ENCODE measurements around the gene RCOR2. TPM values are rescaled to one million over a fixed set of nuclear protein-coding genes. Genes with fewer than 3 reads are reported as not detected.

RCOR2 gene
- total and polyA plus RNA-seq, 2 of the 13 experiments (the other 11 are each of a cell fraction or from before 2014, with no cell fraction given): 8.3 to 8.5 TPM

DNA sequence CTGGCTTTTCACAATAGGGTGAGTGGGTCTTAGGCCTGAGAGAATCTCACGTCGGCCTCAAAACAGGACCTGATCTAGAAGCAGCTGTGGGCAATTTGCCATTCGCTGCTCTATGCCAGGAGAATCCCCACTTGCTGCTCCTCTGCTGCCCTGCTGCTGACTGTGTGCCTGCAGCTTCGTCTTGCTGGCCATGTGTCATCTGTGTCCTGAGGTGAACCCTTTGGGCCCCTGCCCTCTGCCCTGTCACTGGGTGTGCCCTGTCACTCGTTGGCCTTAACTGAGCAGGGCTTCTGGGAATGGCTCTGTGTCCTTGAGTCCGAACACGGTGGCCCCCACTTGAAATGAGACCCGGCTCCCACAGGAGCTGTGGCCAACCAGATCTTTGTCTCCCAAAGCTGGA lies 28.0 kb upstream of the RCOR2 start (continued):
- TF ChIP-seq SP4 (CRISPR knock-in tag; IDR thresholded peaks at IDR 0.05): no peak
- no peak for TF ChIP-seq SMARCE1 (IDR thresholded peaks at IDR 0.05; ENCODE audit: borderline replicate concordance)
- no peak for TF ChIP-seq SOX6 (IDR thresholded peaks at IDR 0.05)
- no peak; the same call in 1 of the 2 replicates for TF ChIP-seq SOX6 (CRISPR knock-in tag; IDR thresholded peaks at IDR 0.05)
- TF ChIP-seq ZNF83 (CRISPR knock-in tag; IDR thresholded peaks at IDR 0.05; ENCODE audit: borderline replicate concordance): no peak
- no peak for TF ChIP-seq SP5 (CRISPR knock-in tag; IDR thresholded peaks at IDR 0.05; ENCODE audit: borderline replicate concordance, low read depth)
- TF ChIP-seq ZNF816 (CRISPR knock-in tag; IDR thresholded peaks at IDR 0.05; ENCODE audit: borderline replicate concordance): 0 out of 2 replicates have a peak, but pooled peaks have one; percentile 52
- TF ChIP-seq, protein P1, sequence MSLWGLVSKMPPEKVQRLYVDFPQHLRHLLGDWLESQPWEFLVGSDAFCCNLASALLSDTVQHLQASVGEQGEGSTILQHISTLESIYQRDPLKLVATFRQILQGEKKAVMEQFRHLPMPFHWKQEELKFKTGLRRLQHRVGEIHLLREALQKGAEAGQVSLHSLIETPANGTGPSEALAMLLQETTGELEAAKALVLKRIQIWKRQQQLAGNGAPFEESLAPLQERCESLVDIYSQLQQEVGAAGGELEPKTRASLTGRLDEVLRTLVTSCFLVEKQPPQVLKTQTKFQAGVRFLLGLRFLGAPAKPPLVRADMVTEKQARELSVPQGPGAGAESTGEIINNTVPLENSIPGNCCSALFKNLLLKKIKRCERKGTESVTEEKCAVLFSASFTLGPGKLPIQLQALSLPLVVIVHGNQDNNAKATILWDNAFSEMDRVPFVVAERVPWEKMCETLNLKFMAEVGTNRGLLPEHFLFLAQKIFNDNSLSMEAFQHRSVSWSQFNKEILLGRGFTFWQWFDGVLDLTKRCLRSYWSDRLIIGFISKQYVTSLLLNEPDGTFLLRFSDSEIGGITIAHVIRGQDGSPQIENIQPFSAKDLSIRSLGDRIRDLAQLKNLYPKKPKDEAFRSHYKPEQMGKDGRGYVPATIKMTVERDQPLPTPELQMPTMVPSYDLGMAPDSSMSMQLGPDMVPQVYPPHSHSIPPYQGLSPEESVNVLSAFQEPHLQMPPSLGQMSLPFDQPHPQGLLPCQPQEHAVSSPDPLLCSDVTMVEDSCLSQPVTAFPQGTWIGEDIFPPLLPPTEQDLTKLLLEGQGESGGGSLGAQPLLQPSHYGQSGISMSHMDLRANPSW (CRISPR knock-in tag; IDR thresholded peaks at IDR 0.05; ENCODE audit: borderline replicate concordance): no peak
- TF ChIP-seq, protein P2, sequence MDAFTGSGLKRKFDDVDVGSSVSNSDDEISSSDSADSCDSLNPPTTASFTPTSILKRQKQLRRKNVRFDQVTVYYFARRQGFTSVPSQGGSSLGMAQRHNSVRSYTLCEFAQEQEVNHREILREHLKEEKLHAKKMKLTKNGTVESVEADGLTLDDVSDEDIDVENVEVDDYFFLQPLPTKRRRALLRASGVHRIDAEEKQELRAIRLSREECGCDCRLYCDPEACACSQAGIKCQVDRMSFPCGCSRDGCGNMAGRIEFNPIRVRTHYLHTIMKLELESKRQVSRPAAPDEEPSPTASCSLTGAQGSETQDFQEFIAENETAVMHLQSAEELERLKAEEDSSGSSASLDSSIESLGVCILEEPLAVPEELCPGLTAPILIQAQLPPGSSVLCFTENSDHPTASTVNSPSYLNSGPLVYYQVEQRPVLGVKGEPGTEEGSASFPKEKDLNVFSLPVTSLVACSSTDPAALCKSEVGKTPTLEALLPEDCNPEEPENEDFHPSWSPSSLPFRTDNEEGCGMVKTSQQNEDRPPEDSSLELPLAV (CRISPR knock-in tag; conservative IDR thresholded peaks at IDR 0.05; ENCODE audit: low read depth): no peak
- TF ChIP-seq, protein P3, sequence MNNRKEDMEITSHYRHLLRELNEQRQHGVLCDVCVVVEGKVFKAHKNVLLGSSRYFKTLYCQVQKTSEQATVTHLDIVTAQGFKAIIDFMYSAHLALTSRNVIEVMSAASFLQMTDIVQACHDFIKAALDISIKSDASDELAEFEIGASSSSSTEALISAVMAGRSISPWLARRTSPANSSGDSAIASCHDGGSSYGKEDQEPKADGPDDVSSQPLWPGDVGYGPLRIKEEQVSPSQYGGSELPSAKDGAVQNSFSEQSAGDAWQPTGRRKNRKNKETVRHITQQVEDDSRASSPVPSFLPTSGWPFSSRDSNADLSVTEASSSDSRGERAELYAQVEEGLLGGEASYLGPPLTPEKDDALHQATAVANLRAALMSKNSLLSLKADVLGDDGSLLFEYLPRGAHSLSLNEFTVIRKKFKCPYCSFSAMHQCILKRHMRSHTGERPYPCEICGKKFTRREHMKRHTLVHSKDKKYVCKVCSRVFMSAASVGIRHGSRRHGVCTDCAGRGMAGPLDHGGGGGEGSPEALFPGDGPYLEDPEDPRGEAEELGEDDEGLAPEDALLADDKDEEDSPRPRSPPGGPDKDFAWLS (CRISPR knock-in tag; IDR thresholded peaks at IDR 0.05; ENCODE audit: borderline replicate concordance): no peak
- no peak for TF ChIP-seq ZNF343 (CRISPR knock-in tag; IDR thresholded peaks at IDR 0.05)
- no peak for TF ChIP-seq THAP11 (CRISPR knock-in tag; IDR thresholded peaks at IDR 0.05)
- TF ChIP-seq ATM (IDR thresholded peaks at IDR 0.05; ENCODE audit: borderline replicate concordance): no peak
- TF ChIP-seq RFX3 (CRISPR knock-in tag; IDR thresholded peaks at IDR 0.05): no peak
- TF ChIP-seq, protein P4, sequence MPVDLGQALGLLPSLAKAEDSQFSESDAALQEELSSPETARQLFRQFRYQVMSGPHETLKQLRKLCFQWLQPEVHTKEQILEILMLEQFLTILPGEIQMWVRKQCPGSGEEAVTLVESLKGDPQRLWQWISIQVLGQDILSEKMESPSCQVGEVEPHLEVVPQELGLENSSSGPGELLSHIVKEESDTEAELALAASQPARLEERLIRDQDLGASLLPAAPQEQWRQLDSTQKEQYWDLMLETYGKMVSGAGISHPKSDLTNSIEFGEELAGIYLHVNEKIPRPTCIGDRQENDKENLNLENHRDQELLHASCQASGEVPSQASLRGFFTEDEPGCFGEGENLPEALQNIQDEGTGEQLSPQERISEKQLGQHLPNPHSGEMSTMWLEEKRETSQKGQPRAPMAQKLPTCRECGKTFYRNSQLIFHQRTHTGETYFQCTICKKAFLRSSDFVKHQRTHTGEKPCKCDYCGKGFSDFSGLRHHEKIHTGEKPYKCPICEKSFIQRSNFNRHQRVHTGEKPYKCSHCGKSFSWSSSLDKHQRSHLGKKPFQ (CRISPR knock-in tag; IDR thresholded peaks at IDR 0.05; ENCODE audit: insufficient replicate concordance): no peak
- no peak for TF ChIP-seq ZNF430 (CRISPR knock-in tag; IDR thresholded peaks at IDR 0.05)
- no peak for TF ChIP-seq PPARG (CRISPR knock-in tag; conservative IDR thresholded peaks at IDR 0.05)
- TF ChIP-seq ZNF34 (CRISPR knock-in tag; IDR thresholded peaks at IDR 0.05; ENCODE audit: borderline replicate concordance): no peak
- no peak for TF ChIP-seq ZNF282 (IDR thresholded peaks at IDR 0.05; ENCODE audit: partially characterized antibody)
- TF ChIP-seq, protein P5, sequence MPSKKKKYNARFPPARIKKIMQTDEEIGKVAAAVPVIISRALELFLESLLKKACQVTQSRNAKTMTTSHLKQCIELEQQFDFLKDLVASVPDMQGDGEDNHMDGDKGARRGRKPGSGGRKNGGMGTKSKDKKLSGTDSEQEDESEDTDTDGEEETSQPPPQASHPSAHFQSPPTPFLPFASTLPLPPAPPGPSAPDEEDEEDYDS (CRISPR knock-in tag; IDR thresholded peaks at IDR 0.05): no peak
- no peak for TF ChIP-seq ONECUT2 (CRISPR knock-in tag; IDR thresholded peaks at IDR 0.05)
- no peak for TF ChIP-seq GZF1 (CRISPR knock-in tag; IDR thresholded peaks at IDR 0.05)

Data from HepG2 (cell line).